SK-N-SH (cell line): Measurements from ENCODE around the gene GATC. TPM values are rescaled to one million over a fixed set of nuclear protein-coding genes. Genes with fewer than 3 reads are reported as not detected.

ENCODE experiments used
- CTCF ChIA-PET: fragments of 300-600, 350-600 bp; formaldehyde crosslinking; extraction: SDS; loops from one replicate; lab custom pipeline; 2021; lab: Yijun Ruan, JAX
- POLR2A ChIA-PET: fragments of 350-600 bp; sonication (Branson Sonifier 250); formaldehyde crosslinking; extraction: SDS; loops from one replicate; lab custom pipeline; 2020; ENCODE audit warnings: antibody characterized with exemption, inconsistent platforms; lab: Yijun Ruan, JAX
- DNase-seq: peaks from one replicate; pipeline ENCODE4 v3.0.0; 2012
- H2AFZ ChIP-seq: fragments of 200-600 bp; sonication (generic); 2 replicates; pipeline ENCODE4 v1.8.1; 2016; ENCODE audit warnings: antibody characterized with exemption, mild to moderate bottlenecking, low read depth
- H3F3A ChIP-seq: fragments of 200-600 bp; sonication (generic); replicated peaks from 2 replicates; pipeline ENCODE3; 2016; ENCODE audit warnings: antibody characterized with exemption, mild to moderate bottlenecking; ENCODE audit not compliant: insufficient read depth
- H3K27ac ChIP-seq, 2 experiments: fragments of 200-500 bp in 1 of 2; fragments of 200-600 bp in 1 of 2; sonication (Bioruptor generic) in 1 of 2; sonication (generic), shearing (Covaris generic) in 1 of 2; 2 replicates each; pipeline versions ENCODE4 v1.5.1 to v1.6.1; 2014 to 2016; ENCODE audit warnings: low read depth in 2 of 2, inconsistent platforms in 1 of 2, low read length in 1 of 2, mild to moderate bottlenecking in 1 of 2, mixed read lengths in 1 of 2
- H3K27me3 ChIP-seq: fragments of 200-600 bp; sonication (generic), shearing (Covaris generic); 2 replicates; pipeline ENCODE4 v1.6.1; 2016; ENCODE audit warnings: mixed run types; ENCODE audit not compliant: insufficient read depth
- H3K36me3 ChIP-seq, 2 experiments: fragments of 200-500 bp in 1 of 2; fragments of 200-600 bp in 1 of 2; sonication (Bioruptor generic) in 1 of 2; sonication (generic) in 1 of 2; replicated peaks in 1 of 2; 2 replicates each; pipeline versions ENCODE3 to v1.5.1; 2014 to 2016; ENCODE audit warnings: low read length in 1 of 2, mild to moderate bottlenecking in 1 of 2; ENCODE audit not compliant: insufficient read depth in 2 of 2, control insufficient read depth in 1 of 2
- H3K4me1 ChIP-seq, 2 experiments: fragments of 200-500 bp in 1 of 2; fragments of 200-600 bp in 1 of 2; sonication (Bioruptor generic) in 1 of 2; sonication (generic), shearing (Covaris generic) in 1 of 2; 2 replicates each; pipeline versions ENCODE4 v1.5.1 to v1.6.1; 2014 to 2016; ENCODE audit warnings: low read depth in 1 of 2, low read length in 1 of 2, mixed run types in 1 of 2; ENCODE audit not compliant: insufficient read depth in 2 of 2, control insufficient read depth in 1 of 2
- H3K4me2 ChIP-seq: fragments of 200-600 bp; sonication (generic), shearing (Covaris generic); 2 replicates; pipeline ENCODE4 v1.6.1; 2017; ENCODE audit warnings: mixed run types
- H3K4me3 ChIP-seq, 2 experiments: fragments of 200-500 bp in 1 of 2; fragments of 200-600 bp in 1 of 2; sonication (Bioruptor generic) in 1 of 2; sonication (generic), shearing (Covaris generic) in 1 of 2; 2 replicates each; pipeline versions ENCODE4 v1.5.1 to v1.8.1; 2014 to 2016; ENCODE audit warnings: low read depth in 2 of 2, inconsistent platforms in 1 of 2, low read length in 1 of 2, mild to moderate bottlenecking in 1 of 2, mixed read lengths in 1 of 2, moderate library complexity in 1 of 2
- H3K79me2 ChIP-seq: fragments of 200-600 bp; sonication (generic); 2 replicates; pipeline ENCODE4 v1.8.1; 2017; ENCODE audit warnings: mild to moderate bottlenecking; ENCODE audit not compliant: insufficient read depth
- H3K9ac ChIP-seq: fragments of 200-600 bp; sonication (generic); 2 replicates; pipeline ENCODE4 v1.6.1; 2017; ENCODE audit warnings: mixed run types
- H3K9me2 ChIP-seq: fragments of 200-600 bp; sonication (generic); 2 replicates; pipeline ENCODE4 v1.6.1; 2017; ENCODE audit warnings: mixed run types
- H3K9me3 ChIP-seq: fragments of 200-600 bp; sonication (generic); 2 replicates; pipeline ENCODE4 v1.6.1; 2017; ENCODE audit warnings: mixed run types, mild to moderate bottlenecking, moderate library complexity
- H4K20me1 ChIP-seq: fragments of 200-600 bp; sonication (generic); 2 replicates; pipeline ENCODE4 v1.6.1; 2017; ENCODE audit warnings: mild to moderate bottlenecking, mixed run types; ENCODE audit not compliant: insufficient read depth
- ELF1 ChIP-seq: IDR thresholded peaks from 2 replicates; pipeline ENCODE4 v1.4.0; 2012
- EZH2phosphoT487 ChIP-seq: fragments of 200-600 bp; sonication (generic); IDR thresholded peaks from 2 replicates; pipeline ENCODE4 v1.6.1; 2017; ENCODE audit warnings: low read depth, mixed run types, mild to moderate bottlenecking, antibody characterized with exemption, moderate library complexity, borderline replicate concordance
- IRF3 ChIP-seq: fragments of 150-350 bp; IDR thresholded peaks from 2 replicates; pipeline ENCODE4 v1.6.1; 2016; ENCODE audit warnings: mild to moderate bottlenecking, low read depth, low read length
- MAX ChIP-seq: IDR thresholded peaks from 2 replicates; pipeline ENCODE4 v1.4.0; 2012; ENCODE audit warnings: low read depth
- MXI1 ChIP-seq: IDR thresholded peaks from 2 replicates; pipeline ENCODE4 v1.6.1; 2012; ENCODE audit warnings: mild to moderate bottlenecking, low read depth, low read length, improper control_type of control experiment
- NFIC ChIP-seq: IDR thresholded peaks from 2 replicates; pipeline ENCODE4 v1.4.0; 2012; ENCODE audit warnings: borderline replicate concordance
- RAD21 ChIP-seq: IDR thresholded peaks from 2 replicates; pipeline ENCODE4 v1.6.1; 2012; ENCODE audit warnings: mild to moderate bottlenecking, low read length
- REST ChIP-seq: IDR thresholded peaks from 2 replicates; pipeline ENCODE4 v1.6.1; 2012; ENCODE audit warnings: mild to moderate bottlenecking, low read depth, low read length, moderate library complexity
- RFX5 ChIP-seq: IDR thresholded peaks from 2 replicates; pipeline ENCODE4 v1.6.1; 2012; ENCODE audit warnings: mild to moderate bottlenecking, improper control_type of control experiment, low read length
- RXRA ChIP-seq: IDR thresholded peaks from 2 replicates; pipeline ENCODE4 v1.4.0; 2012; ENCODE audit warnings: low read depth, mild to moderate bottlenecking, borderline replicate concordance
- TAF1 ChIP-seq: IDR thresholded peaks from 2 replicates; pipeline ENCODE4 v1.6.1; 2012; ENCODE audit warnings: low read depth, mild to moderate bottlenecking, low read length, moderate library complexity, borderline replicate concordance
- YY1 ChIP-seq: IDR thresholded peaks from 2 replicates; pipeline ENCODE4 v1.4.0; 2012; ENCODE audit warnings: low read depth, mild to moderate bottlenecking
- WGBS: methylation state at CpG from one replicate; pipeline ENCODE4 v1.1.6; 2017; ENCODE audit warnings: low lambda C conversion rate; 5-methylcytosine and 5-hydroxymethylcytosine counted together
- polyA plus RNA-seq, 3 experiments: library from polyadenylated mRNA; depleted of rRNA; stranded (reverse); fragments of >200 nt; gene quantifications; 2 replicates each; pipeline ENCODE4 v1.2.3, GENCODE V29; 2012
- TF ChIP-seq, protein P1 (sequence below): fragments of 150-350 bp; IDR thresholded peaks from 2 replicates; pipeline ENCODE4 v1.6.1; 2017; ENCODE audit warnings: antibody characterized with exemption, low read length, low read depth, borderline replicate concordance
- TF ChIP-seq, protein P2 (sequence below): IDR thresholded peaks from 2 replicates; pipeline ENCODE4 v1.4.0; 2012; ENCODE audit warnings: low read depth, borderline replicate concordance

The GATC gene
- polyA plus RNA-seq, 1 of the 3 experiments (the other 2 are of a cell fraction): 10.6 TPM

DNA sequence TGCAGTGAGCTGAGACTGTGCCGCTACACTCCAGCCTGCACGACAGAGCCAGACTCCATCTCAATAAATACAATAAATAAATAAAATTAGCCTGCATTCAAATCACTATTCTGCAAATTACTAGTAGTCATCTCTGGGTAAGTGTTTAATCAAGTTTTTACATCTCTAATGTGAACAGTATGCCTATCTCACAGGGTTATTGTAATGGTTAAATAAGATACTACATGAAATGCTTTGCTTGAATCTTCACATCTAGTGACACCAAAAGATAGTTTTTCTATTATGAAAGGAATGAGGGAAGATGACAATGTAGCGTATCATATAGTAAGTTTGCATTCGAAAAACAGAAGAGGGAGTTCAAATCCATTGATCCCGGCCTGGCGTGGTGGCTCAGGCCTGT lies 21.2 kb downstream of the GATC start:
- POLR2A ChIA-PET: interaction anchor here (0.6 kb wide), 1 partner anchor 9 kb away, joined by 3 read pairs; no protein-coding TSS in a partner anchor
- Histone ChIP-seq H3F3A (peaks cover 22% of the 10 kb centered on the region), H3K9ac (no peak overlapping the region), H3K36me3 (peaks cover 34 to 38% of the 10 kb centered on the region in 2 experiments)
- TF ChIP-seq EZH2phosphoT487 (no peak), RAD21 (no peak), RXRA (no peak), IRF3 (no peak), MAX (no peak), YY1 (no peak), ELF1 (no peak), NFIC (no peak), REST (no peak), RFX5 (no peak), TAF1 (no peak), MXI1 (no peak)
- TF ChIP-seq, protein P1, sequence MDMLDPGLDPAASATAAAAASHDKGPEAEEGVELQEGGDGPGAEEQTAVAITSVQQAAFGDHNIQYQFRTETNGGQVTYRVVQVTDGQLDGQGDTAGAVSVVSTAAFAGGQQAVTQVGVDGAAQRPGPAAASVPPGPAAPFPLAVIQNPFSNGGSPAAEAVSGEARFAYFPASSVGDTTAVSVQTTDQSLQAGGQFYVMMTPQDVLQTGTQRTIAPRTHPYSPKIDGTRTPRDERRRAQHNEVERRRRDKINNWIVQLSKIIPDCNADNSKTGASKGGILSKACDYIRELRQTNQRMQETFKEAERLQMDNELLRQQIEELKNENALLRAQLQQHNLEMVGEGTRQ: no peak
- TF ChIP-seq, protein P2, sequence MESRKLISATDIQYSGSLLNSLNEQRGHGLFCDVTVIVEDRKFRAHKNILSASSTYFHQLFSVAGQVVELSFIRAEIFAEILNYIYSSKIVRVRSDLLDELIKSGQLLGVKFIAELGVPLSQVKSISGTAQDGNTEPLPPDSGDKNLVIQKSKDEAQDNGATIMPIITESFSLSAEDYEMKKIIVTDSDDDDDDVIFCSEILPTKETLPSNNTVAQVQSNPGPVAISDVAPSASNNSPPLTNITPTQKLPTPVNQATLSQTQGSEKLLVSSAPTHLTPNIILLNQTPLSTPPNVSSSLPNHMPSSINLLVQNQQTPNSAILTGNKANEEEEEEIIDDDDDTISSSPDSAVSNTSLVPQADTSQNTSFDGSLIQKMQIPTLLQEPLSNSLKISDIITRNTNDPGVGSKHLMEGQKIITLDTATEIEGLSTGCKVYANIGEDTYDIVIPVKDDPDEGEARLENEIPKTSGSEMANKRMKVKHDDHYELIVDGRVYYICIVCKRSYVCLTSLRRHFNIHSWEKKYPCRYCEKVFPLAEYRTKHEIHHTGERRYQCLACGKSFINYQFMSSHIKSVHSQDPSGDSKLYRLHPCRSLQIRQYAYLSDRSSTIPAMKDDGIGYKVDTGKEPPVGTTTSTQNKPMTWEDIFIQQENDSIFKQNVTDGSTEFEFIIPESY: no peak
- TF ChIP-seq, all 33 proteins: peak for 0
- H3K4me3 ChIP-seq: no peak overlapping the region
- H4K20me1 ChIP-seq: peaks cover 52% of the 10 kb centered on the region
- no peak overlapping the region for H2AFZ ChIP-seq
- peaks cover 0 to 8% of the 10 kb centered on the region in 2 experiments; a peak in 1 of 4 replicates for H3K4me1 ChIP-seq
- no peak overlapping the region for H3K27ac ChIP-seq
- peak overlapping the region; percentile 94; the same call in 1 of the 2 replicates for H3K4me2 ChIP-seq
- no peak for DNase-seq
- no peaks in the 10 kb centered on the region for H3K27me3 ChIP-seq
- H3K9me3 ChIP-seq: no peaks in the 10 kb centered on the region
- WGBS: 97% methylated on average over 6 of the region's 6 CpGs
- CTCF ChIA-PET: interaction anchor here (0.7 to 5.3 kb wide), 9 partner anchors 9 to 112 kb away, joined by 3 to 52 read pairs (median 8); partner anchors contain the start of genes COX6A1 and DYNLL1
- H3K79me2 ChIP-seq: peaks cover 88% of the 10 kb centered on the region
- no peaks in the 10 kb centered on the region for H3K9me2 ChIP-seq
